CD4-positive, alpha-beta T cell treated with Interleukin-1 beta for 1 hour (primary cell): ENCODE results near the gene FREM3.
"Not testable (repeated sequence)": the region's sequence is repeated elsewhere in the genome, so short reads cannot be mapped to it uniquely, and the experiment has no call there.

Source experiments
- DNase-seq, 2 donors: peaks; one replicate each; pipeline ENCODE4 v3.0.0-alpha.2; 2020 to 2022

Gene FREM3

DNA sequence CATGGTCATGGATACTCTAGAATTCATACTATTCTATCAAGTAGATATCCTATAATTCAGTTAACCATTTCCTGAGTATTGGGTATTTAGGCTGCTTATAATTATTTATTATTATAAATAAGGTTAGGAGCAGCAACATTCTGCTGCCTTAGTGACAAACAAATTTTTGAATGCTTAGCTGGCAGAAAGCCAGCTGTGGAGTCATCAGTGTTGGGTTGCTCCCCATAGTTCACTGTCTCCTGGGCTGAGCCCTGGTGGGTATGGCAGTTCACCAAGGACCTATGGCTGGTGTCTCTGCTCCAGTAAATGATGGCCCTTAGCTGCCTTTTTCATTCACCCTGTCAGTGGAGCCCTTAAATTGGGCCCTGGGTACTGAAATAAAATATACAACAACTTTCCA lies 125.1 kb downstream of the FREM3 start:
- no peak for DNase-seq

DNA sequence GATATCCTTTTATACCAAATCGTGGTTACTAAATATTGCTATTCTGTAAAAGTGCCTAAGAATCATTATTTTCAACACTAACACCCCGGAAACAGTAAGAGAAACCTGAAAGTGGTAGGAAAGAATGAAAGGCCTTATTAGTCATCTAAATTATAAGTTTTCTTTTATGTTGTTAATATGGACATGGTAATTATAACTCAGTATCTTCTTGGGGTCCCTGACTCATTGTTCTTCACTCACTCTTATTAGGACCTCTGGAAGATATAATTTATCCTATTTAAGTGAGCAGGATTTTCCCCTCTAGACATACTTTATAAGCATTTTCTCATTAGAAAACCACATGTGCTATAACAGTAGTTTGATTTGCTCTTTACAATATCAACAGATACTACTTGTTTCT lies 136.0 kb downstream of the FREM3 start:
- no peak for DNase-seq

DNA sequence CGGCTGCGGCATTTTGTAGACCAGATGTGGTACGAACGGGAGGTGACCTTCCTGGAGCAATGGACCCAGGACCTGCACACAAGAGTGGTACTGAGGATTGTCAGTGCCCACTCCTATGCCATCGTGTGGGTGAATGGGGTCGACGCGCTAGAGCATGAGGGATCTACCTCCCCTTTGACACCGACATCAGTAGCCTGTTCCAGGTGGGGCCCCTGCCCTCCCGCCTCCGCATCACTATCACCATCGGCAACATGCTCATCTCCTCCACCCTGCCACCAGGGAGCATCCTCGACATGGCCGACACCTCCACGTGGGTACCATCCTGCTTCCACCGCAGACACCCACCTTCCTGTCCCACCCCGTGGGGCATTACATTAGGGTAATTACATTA lies 140.7 kb downstream of the FREM3 start:
- peak; percentile 5 to 36 for DNase-seq

DNA sequence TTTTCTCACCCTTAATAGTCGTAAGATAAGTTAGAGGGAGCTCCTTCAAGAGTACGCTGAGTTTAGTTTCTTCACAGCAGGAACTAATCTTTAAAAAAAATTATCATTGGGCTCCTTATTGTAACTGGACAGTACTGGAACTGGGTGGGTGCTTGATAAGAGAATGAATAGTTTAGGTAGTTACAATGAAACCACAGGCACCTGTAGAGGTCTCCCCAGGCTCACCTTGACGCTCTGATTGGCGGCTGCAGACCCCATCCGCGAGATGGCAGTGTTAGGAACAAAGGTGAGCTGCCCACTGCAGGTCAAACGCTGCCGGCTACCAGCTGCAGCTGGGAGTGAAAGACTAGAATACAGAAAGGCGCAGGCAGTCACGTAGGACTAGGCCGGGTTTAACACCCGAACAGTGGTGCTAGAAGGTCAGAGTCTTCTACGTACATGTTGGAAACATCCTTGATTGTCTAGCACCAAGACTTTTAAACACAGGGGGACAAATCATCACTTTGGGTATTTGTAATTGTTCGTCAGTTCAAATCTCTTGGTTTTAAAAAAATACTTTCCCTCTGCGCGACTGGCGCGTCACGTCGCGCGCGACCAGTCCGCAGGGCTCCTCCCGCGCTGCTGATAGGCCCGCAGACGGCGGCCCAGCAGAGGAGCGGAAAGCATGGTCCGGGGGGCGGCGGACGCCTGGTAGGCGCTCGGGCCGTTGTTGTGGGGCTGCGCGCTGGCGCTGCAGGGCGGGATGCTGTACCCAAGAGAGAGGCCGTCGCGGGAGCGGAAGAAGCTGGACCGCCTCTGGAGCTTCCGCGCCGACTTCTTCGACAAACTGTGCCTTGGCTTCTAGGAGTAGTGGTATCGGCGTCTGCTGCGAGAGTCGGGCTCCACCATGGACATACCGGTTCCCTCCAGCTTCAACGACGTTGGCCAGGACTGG lies 141.4 kb downstream of the FREM3 start:
- peak; percentile 78 for DNase-seq

DNA sequence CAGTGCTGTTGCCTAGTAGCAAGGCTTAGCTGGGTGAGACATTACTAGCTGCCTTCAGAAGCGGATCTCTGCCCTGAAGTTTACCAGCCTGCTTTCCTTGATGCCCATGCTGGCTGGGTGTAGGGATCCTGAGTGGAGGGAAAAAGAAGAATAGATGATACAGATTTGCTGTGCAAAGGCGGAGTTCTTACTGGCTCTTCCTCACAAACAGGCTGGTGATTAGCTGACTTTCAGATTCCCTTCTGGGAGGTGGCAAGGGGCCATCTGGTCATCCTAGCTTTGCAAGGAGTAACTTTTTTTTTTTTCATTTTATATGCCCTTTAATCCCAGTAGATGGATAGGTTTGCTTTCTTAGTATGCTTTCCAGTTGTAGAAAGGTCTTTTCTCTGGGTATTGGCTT lies 142.2 kb downstream of the FREM3 start:
- no peak for DNase-seq

DNA sequence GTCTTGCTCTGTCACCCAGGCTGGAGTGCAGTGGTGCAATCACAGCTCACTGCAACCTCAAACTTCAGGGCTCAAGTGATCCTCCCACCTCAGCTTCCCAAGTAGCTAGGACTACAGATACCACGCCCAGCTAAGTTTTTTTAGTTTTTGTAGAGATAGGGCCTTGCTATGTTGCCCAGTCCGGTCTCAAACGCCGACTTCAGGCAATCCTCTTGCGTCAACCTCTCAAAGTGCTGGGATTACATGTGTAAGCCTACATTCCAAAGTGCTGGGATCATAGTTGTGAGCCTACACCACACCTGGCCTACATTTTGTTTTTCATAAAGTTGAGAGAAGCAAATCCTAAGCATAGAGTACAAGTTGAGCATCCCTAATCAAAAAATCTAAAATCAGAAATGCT lies 144.8 kb downstream of the FREM3 start:
- no peak for DNase-seq

DNA sequence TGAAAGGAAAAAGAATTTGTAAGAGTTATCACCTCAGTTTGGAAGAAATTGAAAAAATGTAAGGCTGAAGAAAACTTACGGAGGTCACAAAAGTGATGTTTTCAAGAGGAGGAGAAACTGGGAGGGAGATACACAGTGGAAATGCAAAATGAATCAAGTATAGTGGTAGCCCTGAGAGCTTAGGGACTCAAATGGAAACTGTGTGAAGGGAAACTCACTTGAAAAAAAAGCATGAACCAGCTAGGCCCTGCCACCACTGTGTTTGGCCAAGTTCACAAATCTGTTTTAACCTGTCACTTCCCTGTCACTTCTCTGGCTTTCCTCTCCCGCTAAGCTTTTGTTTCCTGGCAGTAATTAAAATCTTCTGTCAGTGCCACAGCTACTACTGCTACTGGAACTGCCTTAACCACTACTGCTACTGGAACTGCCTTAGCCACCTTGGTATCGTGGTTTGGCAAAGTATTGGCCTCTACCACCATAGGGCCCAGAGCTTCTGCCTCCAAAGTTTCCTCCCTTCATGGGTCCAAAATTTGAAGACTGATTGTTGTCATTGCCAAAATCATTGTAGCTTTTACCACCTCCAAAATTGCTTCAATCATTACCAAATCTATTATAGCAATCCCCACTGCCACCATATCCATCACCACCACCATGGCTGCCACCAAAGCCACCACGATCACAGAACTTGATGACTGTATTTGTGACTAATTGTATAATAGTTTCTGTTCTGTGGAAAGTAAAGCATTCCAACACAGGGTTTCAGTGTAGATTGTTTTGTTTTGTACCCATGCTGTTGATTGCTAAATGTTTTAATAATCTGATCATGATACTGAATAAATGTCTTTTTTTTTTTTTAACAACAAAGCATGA lies 145.5 kb downstream of the FREM3 start:
- DNase-seq: no peak

DNA sequence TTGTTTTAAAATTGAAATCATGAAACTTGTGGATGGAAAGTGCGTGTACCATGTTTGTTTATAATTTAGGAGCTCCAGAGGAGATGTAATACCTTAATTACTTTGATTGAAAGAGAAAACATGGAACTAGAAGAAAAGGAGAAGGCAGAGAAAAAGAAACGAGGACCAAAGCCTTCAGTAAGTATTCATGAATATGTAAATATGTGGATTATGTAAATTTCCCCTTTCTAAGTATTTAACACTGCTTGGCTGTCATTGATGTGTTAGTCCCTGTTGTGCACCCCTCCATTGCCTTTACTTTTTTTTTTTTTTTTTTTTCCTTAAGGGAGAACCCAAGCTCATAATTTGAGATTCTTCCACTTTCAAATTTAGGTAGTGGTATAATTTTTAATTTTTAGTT lies 150.5 kb downstream of the FREM3 start:
- DNase-seq: no peak

DNA sequence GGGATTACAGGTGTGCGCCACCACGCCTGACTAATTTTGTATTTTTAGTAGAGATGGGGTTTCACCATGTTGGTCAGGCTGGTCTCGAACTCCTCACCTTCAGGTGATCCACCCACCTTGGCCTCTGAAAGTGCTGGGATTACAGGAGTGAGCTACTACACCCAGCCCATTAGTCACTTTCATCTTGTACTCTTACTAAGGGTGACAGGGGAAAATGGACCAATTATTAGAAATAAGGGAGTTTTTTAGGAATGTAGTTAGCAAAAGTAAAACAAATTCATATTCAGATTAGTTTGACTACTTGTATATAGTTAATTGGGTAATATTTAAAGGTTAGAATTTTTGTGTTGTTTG lies 160.8 kb downstream of the FREM3 start:
- DNase-seq: no peak

DNA sequence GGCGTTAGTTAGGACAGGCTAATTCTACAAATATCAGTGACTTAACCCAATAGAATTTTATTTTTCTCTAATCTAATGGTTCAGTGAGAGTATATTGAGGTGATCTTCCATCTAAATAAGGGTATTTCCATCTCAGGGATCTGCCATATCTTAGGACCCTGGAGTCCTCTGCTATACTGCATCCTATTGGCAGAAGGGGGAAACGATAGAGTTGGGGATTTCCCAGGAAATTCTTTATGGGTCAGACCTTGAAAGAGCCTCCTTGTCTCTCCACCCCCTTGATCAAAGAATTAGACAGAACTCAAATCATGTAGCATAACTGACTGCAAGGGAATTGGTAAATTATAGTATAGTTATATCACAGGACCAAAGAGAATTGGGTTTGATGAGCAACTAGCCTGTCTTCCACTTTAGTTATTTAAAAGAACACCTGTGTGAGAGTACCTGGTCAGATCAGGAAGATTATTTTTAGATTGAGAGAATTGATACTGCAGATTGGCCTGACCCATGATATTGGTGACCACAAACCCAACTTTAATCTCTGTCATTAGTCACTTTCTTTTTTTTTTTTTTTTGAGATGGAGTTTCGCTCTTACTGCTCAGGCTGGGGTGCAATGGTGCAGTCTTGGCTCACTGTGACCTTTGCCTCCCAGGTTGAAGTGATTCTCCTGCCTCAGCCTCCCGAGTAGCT lies 161.4 kb downstream of the FREM3 start:
- DNase-seq: peak in 1 of 2 donors; percentile 12

DNA sequence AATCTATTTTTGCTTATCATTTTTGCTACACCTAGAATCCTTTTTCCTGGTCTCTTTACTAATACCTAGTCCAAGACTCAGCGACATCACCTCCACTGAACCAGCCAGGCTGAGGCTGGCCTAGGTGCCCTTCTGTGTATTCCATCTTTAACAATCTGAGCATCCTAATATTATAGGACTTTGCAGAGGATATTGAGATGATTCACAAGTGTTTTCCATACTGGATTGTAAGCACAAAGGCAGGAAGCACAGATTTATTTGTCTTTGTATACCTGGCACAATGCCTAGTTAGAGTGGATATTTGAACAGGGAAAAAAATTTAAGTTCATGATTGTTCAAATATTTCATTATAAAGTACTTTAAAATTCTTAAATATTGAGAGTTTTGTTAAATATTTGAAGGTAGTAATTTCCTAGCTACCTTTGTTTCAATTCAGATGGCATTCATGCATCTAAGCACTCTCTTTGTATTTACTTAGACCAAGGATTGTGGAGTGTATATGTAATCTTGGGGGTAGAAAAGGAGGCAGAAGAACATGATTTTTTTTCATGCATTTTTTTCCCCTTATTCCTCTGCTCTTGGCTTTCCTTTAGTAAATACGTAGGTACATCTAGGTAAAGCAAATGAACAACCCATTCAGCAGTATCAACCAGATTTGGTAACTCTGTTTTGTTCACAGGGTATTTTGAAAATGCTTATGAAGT lies 168.5 kb downstream of the FREM3 start:
- no peak for DNase-seq

DNA sequence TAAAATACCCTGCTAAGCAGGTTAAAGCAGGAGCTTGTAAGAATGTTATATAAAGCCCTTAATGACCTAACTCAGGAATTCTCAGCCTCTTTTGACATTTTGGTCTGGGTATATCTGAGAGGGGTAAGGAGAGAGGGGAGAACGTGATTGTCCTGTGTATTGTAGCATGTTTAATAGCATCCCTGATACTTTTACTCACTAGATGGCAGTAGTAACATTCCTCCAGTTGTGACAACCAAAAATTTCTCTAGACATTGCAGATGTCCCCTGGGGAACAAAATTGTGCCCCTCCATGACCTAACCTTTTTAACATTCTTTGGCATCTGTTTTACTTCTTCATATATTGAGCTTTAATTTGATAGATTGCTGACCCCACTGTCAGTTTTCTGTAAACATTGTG lies 169.1 kb downstream of the FREM3 start:
- DNase-seq: no peak

DNA sequence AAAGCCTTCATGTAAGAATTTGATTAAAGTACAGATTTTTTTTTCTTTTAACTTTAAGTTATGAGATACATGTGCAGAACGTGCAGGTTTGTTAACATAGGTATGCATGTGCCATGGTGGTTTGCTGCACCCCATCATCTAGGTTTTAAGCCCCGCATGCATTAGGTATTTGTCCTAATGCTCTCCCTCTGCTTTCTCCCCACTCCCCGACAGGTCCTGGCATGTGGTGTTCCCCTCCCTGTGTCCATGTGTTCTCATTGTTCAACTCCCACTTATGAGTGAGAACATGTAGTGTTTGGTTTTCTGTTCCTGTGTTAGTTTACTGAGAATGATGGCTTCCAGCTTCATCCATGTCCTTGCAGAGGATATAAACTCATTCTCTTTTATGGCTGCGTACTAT lies 172.4 kb downstream of the FREM3 start:
- DNase-seq: not testable (repeated sequence)
